Fibroblast of lung (primary cell): ENCODE data around the gene ATP8A2.

Experiments
- CTCF ChIP-seq, 2 donors: IDR thresholded peaks in 1 of 2; conservative IDR thresholded peaks in 1 of 2; 1 replicate in 1 of 2; 2 replicates in 1 of 2; pipeline ENCODE4 v1.5.1; 2011 to 2012; ENCODE audit warnings: low read length in 2 of 2, control low read depth in 1 of 2, inconsistent platforms in 1 of 2, low read depth in 1 of 2, mild to moderate bottlenecking in 1 of 2
- EZH2 ChIP-seq: IDR thresholded peaks from 2 replicates; pipeline ENCODE4 v1.5.1; 2012; ENCODE audit warnings: low read length, control low read depth, mild to moderate bottlenecking; ENCODE audit errors: missing control alignments

GRCh38 chr13:25965596-25965995 lies 593.8 kb downstream of the ATP8A2 start:
- no peak for TF ChIP-seq CTCF (conservative IDR thresholded peaks at IDR 0.05 in 1 of 2, IDR thresholded peaks at IDR 0.05 in 1 of 2; ENCODE audit: low read depth in 1 of 2, low read length in 2 of 2)
- no peak for TF ChIP-seq EZH2
